HG03571 (cell line): Measurements from ENCODE around the gene FAM20C.
"Not testable (repeated sequence)": the region's sequence is repeated elsewhere in the genome, so short reads cannot be mapped to it uniquely, and the experiment has no call there.

Experiments used
- ATAC-seq: cut with Tn5 transposase; IDR thresholded peaks from one replicate; pipeline ENCODE4 v1.9.1; 2021; ENCODE audit not compliant: unreplicated experiment

The FAM20C gene

DNA sequence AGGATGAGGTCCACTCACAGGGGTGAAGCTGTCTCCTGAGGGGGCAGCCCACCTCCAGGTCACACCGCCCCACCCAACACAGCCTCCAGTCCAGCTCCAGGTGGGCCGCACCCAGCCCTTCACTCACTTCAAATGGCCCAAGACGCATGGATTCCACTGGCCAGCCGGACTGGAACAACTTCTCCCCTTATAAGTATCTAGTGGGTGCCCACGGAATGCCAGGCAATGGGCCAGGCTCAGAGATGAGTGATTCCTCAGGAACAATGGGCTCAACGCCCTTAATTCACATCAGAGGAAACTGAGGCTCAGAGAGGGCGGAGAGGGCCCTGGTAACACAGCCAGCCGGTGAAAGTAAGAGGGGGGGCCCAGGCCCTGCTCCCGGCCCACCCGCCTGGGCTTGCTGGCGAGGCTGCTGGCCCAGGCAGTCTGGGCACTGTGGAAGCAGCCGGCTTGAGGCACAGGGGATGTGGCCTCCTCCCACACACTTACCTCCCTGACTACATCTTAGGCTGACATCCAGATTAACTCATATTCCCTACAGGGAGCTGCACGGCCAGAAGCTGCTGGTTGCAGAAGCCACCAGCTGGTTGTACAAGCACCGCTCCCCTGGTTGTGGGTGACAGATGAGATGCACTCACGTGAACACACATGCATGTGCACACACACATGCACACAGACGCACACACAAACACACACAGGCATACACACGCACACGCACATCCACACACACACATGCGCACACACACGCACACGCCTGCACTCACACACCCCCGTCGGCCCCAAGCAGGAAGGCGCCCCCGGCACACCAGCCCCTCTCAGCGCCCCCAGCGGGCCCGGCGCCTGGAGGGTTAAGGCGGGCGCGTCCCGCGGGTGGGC, 1.0 kb upstream of the FAM20C start:
- no peak for ATAC-seq

DNA sequence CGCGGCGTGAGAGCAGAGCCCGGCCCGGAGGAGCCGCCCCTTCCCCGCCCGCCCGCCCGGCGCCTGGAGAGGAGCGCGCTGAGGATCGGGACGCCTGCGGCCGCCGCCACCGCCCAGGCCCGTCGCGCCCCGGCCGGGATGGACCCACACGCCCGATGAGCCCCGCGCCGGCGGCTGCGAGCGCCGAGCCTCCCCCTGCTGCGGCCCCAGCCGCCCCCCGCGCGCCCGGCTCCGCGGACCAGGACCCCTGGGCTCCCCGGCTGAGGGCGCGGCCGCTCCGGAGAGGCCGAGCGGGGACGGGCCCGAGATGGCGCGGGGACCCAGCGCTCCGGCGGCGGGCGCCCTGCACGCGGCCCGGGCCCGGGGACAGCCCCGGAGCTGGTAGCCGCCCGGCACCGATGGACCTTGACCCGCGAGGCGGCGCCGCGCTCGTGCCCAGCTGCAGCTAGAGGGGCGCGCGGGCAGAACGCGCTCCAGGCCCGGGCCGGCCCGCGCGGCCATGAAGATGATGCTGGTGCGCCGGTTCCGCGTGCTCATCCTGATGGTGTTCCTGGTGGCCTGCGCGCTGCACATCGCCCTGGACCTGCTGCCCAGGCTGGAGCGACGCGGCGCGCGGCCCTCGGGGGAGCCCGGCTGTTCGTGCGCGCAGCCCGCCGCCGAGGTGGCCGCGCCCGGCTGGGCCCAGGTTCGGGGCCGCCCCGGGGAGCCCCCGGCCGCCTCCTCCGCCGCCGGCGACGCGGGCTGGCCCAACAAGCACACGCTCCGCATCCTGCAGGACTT, 520 bp downstream of the FAM20C start:
- no peak for ATAC-seq

DNA sequence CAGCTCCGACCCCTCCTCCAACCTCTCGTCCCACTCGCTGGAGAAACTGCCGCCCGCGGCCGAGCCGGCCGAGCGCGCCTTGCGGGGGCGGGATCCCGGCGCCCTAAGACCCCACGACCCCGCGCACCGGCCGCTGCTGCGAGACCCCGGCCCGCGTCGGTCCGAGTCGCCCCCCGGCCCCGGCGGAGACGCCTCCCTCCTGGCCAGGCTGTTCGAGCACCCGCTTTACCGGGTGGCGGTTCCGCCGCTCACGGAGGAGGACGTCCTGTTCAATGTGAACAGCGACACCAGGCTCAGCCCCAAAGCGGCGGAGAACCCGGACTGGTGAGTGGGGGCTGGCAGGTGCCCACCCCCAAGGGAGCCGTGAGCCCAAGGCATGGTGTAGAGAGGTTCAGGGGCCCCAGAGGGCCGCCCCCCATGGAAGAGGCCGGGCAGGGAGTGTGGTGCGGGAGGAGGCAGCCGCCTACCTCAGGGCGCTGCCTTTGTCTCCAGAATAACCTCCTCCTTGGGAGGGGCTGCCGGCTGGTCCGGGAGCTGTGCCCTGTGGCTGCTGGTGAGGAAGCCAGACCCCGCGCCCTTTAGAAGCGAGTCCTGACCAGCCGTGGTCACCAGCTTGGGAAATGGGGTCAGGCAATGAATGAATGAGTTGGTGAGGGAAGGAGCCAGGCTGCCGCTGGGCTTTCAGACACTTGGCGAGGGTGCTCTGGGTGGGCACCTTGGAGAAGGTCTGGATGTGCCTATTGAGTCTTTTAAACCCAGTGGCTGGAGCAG, 1.3 kb downstream of the FAM20C start:
- no peak for ATAC-seq

DNA sequence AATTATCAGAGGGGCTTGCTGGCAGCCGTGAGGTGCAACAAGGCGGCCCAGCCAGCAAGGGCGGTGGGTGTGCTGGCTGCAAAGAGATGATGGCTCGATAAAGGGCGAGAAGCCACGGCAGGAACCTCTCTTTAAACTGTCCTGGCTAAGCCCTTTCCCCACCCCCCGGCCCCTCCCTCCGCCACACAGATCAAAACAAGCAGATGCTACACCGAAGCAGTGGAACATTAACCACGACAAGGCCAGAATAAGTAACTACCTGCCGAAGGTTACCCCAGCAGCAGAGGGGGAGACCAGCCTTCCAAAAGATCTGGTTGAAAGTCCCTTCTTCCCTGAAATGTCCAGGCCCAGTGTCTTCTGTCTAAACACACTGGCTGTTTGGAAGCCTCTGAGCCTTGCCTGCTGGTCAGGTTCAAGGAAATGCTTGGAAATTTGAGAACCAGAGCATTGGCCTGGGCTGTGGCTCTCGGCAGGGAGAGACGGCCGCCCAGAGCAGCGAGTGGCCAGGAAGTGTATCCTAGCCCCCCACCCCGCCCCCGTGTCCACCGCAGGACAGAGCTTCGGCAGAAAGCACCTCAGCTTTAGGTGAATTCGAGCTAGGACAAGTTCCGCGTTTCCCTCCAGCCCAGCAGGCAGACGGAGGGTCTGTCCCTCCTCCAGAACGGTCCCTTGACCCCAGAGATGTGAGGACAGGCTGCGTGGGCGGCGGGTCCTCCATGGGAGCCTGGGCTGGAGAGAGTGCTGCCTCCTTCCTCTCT, 2.1 kb downstream of the FAM20C start:
- no peak for ATAC-seq

DNA sequence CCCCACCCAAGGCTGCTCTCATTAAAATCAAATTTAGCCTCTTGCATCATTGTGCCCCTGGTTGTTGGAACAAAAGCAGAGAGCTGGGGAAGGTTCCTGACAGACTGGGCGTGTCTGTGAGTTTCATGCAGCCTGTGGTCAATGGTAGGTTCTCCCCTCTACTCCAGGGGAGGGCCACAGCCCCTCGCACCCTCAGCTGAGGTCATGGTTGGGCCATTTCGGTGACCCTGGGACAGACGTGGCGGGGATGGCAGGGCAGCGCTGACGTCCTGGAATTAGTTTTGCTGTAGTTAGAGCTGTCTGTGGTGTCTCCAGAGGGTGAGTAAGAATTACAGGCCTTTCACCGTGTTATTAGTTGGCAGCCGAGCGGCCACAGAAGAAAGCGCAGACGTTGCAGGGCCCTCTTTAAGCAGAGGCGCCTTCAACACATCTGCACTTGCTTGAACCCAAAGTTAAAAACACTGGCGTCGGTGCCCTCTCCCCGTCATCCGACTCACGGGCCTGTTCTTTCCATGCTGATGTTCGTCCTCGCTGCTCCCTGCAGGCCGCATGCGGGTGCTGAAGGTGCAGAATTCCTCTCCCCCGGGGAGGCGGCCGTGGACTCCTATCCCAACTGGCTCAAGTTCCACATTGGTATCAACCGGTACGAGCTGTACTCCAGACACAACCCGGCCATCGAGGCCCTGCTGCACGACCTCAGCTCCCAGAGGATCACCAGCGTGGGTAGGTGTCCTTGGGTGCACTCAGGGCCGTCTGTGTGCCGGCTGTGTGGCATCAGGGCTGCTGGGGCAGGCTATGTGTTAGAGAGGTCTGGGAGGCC, 2.8 kb downstream of the FAM20C start:
- ATAC-seq, result no peak

DNA sequence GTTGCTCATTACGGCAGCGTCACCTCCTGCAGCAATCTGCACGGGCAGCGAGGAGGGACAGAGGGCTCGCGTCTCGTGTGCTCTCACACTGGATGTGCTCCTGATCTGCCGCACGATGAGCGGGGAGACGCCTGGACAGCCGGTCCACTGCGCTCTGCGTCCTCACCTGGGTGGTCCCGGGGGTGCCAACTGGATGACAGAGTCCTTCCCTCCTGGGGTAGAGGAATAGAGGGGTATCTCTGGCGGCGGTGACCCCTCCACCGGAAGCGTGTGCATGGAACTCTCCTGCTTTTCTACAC, 3.4 kb downstream of the FAM20C start:
- no peak for ATAC-seq

DNA sequence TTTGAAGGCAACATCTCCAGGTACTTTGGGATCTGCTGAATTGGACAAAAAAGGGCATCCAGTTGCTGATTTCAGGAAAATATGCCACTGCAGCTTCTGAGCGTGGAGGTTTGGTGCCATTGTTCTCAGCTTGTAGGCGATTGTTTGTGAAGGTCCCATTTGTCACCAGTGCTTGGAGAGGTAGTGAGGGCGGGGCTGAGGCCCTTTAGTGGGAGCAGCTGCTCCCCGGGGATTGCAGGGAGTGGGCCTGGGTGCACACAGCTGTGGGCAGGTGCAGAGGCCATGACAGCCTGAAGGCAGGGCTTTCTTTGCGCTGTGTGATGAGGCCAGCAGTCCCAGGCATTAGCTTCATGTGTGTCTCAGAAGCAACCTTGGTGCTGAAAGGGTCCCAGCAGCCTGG, 3.9 kb downstream of the FAM20C start:
- ATAC-seq, result no peak

DNA sequence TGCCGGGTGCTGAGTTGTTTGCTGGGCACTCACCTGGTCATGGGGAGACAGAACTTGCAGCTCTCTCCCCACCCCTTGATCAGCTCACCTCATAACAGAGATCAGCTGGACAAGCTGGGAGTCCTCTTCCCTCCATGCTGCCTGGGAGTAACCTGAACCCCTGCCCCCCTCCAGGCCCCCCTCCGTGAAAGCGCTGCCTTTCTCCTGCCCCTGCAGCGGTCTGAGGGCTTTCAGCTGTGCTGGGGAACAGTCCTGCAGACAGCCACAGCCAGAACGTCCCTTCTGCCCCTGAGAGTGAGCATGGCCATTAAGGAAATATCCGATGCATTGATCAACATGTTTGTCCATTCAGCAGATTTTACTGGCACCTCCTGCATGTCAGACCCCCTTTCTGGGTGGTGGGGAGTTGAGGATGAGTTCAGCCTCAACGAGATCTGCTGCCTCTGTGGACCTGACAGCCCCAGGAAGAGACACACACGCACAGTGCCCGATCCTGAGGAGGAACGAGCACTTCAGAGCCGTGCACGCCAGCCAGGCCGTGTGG, 4.5 kb downstream of the FAM20C start:
- ATAC-seq, result no peak

DNA sequence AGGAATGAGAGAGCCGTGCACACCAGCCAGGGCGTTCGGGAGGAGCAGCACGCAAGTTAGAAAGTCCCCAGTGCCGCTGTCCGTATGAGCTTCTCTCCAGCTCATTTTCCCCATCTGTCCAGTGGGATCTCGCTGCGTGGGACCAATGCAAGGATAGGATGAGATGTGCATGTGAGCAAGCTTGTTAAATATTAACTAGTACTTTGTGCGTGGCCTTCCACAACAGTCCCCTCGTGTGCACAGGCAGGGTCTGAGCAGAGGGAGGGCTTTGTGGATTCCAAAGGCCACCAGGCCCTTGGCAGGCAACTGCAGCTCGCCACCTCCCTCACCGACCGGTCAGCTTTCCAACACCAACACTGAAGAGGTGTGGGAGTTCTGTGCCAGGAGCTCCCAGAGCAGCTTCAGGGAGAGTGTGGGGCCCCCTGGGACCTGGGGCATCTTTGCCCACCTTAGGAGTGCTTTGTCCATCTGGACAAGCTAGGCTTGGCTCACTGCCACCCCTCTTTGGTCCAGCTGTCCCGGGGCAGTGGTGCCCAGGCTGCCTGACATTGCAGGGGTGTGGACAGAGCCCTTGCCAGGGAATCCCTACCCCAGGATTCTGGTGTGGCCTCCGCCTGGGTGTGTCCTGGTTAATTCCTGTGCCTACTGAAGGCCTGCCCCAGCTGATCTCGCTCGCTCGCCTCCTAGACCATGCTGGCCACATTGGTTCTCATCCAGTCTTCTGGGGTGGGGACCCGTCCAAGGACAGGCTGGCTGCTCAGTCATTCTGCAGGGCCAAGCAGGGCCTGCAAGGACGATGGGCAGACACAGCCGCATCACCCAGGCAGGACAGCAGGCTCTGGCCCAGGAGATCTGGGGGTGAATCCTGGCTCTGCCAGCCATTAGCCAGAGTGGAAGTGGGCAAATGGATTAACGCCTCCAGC, 5.3 kb downstream of the FAM20C start:
- no peak for ATAC-seq

DNA sequence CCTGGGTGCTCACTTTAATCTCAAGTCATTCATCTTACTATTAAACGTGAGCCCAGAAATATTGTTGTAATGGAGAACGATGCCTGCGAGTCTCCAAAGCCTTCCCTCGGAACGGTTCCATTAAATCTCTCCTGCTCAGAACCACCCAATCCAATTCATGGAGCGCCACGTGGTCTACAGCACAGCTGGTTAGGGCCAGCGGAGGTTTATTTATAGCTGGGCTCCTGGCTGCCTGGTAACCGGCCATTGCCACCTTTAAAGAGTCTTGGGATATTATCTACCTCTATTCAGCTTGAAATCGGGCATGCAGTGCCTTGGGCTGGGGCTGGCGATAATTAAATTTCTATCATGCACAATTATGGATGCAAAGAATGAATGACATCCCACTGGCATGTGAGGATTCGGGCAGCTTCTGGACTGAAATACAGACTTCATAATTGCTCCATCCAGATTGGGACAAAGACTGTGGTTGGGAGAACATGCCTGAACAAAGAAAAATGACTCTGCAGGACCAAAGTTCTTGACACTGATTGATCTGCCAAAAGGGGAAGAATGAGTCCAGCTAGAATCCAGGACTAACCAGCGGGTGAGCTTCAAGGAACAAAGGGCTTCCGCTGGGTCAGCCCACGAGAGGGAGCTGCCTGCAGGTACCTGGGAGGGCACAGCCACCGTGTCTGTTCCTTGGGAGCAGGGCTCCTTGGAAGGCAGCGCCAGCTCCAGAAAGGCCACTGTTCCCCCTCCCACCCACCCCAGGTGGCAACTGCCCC, 7.3 kb downstream of the FAM20C start:
- no peak for ATAC-seq

DNA sequence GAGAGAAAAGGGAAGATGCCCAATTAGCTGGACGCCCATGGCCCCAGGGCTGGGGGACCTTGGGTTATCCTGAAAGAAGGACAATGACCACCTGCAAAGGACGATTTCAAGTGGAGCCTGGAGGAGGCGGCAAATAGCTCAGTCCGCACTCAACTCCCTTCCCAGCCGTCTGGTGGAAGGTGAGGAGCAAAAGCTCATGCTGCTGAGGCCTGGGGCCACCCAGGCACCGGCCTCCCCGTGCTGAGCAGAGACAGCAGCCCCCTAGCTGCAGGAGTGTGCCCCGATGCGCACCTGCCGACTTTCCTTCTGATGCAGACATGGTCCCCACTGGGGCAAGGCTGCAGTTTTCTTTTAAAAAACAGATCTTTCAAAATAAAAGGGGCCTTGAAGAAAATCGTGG, 7.9 kb downstream of the FAM20C start:
- no peak for ATAC-seq

DNA sequence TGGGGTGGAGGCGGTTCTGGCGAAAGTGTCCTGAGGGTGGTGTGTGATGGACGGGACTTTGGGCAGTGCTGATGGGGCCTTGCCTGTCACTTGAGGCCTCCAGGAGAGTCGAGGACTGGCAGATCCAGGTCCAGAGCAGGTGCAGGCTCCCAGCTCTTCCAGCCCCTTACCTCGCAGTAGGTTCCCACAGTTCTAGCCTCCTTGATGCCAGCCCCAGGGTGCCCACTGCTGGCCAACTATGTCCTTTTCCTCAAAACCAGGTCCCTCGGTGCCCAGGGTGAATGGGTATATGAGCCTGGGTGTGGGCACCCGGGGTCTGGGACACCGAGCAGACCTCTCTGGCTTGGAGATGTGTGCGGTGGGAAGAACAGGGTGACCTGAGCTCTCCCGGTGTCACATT, 8.3 kb downstream of the FAM20C start:
- no peak for ATAC-seq

DNA sequence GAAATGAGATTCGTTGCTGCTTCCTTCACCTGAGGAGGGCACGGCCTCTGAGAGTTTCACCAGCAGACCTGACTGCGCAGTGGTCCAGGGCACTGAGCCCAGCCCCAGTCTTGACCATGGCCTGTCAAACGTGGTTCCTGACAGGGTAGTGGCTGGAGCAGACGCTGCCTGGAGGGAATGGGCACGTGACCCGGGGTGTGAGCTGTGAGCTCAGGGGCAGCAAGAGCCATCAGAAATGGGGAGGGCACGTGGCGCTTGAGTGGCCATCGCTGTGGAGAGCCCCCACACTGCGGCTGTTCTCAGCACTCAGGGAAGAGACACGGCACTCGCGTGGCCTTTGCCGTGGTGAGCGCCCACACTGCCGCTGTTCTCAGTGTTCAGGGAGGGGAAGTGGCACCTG, 12.0 kb downstream of the FAM20C start:
- ATAC-seq, result no peak

DNA sequence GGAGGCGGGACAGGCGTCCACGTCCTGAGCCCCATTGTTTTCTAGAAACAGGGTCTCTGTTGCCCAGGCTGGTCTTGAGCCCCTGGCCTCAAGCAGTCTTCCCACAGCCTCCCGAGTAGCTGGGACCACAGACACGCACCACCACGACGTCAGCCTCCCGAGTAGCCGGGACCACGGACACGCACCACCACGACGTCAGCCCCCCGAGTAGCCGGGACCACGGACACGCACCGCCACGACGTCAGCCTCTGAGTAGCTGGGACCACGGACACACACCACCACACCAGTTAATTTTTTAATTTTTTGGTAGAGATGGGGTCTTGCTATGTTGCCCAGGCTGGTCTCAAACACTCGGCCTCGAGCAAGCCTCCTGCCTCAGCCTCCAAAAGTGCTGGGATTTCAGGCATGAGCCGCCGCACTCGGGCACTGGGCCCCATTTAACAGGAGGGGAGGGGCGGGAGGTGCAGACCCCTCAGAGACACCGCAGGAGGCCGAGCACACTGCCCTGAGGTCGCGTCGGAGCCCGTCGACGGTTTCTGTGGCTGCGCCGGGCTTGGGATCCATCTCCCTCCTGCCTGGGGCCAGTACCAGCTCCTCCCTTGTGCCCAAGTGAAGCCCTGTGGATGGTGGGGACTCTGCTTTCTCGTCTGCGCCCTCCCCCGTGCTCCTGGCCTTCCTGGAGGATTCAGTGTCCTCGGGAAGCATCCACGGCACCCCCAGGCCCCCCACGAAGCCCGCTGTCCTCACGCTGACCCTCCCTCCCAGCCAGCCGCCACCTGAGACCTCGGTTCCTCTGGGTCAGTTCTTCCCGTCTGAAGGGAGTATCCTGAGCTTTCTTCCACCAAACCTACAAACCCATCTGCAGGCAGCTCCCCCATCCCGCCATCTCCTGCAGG, 13.0 kb downstream of the FAM20C start:
- ATAC-seq, result no peak

DNA sequence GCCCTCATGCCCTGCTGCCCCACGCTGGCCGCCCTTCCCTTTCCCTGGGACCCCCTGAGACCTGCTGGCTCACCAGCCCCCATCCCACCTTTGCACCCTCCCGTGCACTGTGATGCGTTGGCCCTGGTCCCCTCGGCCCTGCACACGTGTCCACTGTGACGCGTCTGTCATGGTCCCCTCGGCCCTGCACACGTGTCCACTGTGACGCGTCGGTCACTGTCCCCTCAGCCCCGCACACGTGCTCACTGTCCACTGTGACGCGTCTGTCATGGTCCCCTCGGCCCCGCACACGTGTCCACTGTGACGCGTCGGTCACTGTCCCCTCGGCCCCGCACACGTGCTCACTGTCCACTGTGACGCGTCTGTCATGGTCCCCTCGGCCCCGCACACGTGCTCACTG, 14.0 kb downstream of the FAM20C start:
- ATAC-seq, result not testable (repeated sequence)

DNA sequence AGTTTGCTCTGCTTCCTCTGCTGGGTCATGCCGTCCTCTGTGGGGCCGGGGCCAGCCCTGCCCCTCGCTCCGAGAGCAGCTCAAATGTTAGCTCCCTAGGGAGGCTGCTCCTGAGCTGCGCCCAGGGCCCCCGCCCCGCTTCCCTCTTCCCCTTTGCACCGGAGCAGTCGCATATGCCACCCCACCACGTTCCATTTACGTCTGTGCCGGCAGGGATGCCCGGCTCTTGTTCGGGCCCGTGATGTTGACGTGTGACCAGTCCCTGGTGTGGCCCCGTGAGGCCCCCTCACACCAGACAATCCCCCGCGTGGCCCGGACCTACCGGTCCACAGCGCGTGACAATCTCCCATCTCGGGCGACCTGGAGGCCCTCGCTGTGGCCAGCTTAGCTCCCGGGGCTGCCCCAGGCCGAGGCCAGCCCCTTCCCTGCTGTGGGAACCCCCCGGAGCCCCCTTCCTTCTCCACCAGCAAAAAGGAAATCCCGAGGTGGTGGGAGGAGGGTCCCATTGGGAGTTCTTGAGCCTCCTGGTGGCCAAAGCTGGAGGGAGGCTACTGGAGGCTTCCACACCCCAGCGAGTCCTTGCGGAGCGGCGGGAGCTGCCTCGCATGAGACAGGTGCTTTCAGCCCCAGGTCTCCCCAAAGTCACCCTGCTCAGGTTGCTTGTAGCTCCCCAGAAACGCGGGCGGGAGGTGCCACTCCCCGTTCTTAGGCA, 15.2 kb downstream of the FAM20C start:
- no peak for ATAC-seq
